K562 treated with DMSO at 1 percent for 24 hours (cell line): ENCODE results near the gene OPN1MW2. TPM values are rescaled to one million over a fixed set of nuclear protein-coding genes. Genes with fewer than 3 reads are reported as not detected.

Experiments used
- total RNA-seq: library from RNA; unstranded; fragments of 300-600 nt; gene quantifications from 2 replicates; pipeline ENCODE4 v1.2.3, GENCODE V29; 2022; ENCODE audit warnings: low read depth; ENCODE audit not compliant: insufficient read depth

Gene OPN1MW2
- total RNA-seq, result not detected in 2 replicates

DNA sequence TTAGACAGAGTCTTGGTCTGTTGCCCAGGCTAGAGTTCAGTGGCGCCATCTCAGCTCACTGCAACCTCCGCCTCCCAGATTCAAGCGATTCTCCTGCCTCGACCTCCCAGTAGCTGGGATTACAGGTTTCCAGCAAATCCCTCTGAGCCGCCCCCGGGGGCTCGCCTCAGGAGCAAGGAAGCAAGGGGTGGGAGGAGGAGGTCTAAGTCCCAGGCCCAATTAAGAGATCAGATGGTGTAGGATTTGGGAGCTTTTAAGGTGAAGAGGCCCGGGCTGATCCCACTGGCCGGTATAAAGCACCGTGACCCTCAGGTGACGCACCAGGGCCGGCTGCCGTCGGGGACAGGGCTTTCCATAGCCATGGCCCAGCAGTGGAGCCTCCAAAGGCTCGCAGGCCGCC, at the start of gene OPN1MW2:
TSS of gene OPN1MW2 (plus strand) at position 301 of the 400 bp plus-strand sequence. CDS start at position 361, 60 bp downstream.

DNA sequence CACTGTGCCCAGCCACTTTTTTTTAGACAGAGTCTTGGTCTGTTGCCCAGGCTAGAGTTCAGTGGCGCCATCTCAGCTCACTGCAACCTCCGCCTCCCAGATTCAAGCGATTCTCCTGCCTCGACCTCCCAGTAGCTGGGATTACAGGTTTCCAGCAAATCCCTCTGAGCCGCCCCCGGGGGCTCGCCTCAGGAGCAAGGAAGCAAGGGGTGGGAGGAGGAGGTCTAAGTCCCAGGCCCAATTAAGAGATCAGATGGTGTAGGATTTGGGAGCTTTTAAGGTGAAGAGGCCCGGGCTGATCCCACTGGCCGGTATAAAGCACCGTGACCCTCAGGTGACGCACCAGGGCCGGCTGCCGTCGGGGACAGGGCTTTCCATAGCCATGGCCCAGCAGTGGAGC, 37.3 kb upstream of the OPN1MW2 start, which contains the start of gene OPN1MW:
TSS of gene OPN1MW (plus strand) at position 301 of the 400 bp plus-strand sequence. CDS start at position 383, 82 bp downstream.

DNA sequence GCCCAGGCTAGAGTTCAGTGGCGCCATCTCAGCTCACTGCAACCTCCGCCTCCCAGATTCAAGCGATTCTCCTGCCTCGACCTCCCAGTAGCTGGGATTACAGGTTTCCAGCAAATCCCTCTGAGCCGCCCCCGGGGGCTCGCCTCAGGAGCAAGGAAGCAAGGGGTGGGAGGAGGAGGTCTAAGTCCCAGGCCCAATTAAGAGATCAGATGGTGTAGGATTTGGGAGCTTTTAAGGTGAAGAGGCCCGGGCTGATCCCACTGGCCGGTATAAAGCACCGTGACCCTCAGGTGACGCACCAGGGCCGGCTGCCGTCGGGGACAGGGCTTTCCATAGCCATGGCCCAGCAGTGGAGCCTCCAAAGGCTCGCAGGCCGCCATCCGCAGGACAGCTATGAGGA, 37.7 kb downstream of the OPN1MW2 start, which contains the start of gene OPN1MW3:
TSS of gene OPN1MW3 (plus strand) at position 301 of the 400 bp plus-strand sequence. CDS start at position 339, 38 bp downstream.

Other genes with a start within 250 kb of the OPN1MW2 start
- 64.2 and 66.3 TPM in 2 replicates for gene HCFC1, start 247.9 kb upstream of the OPN1MW2 start, total RNA-seq
- 20.6 and 22.6 TPM in 2 replicates for gene TMEM187, start 247.0 kb upstream of the OPN1MW2 start, total RNA-seq
- gene IRAK1, start 199.9 kb upstream of the OPN1MW2 start, total RNA-seq, result 180 and 181 TPM in 2 replicates
- gene MECP2, start 122.0 kb upstream of the OPN1MW2 start, total RNA-seq, result 38.4 and 41.9 TPM in 2 replicates
- gene OPN1LW, start 75.5 kb upstream of the OPN1MW2 start, total RNA-seq, result not detected in 2 replicates
- not detected in 2 replicates for gene OPN1MW, start 37.2 kb upstream of the OPN1MW2 start, total RNA-seq
- not detected in 2 replicates for gene OPN1MW3, start 37.8 kb downstream of the OPN1MW2 start, total RNA-seq
- not detected in 2 replicates for gene TEX28, start 75.4 kb downstream of the OPN1MW2 start, total RNA-seq
- gene TKTL1, start 76.0 kb downstream of the OPN1MW2 start, total RNA-seq, result 2.7 and 2.9 TPM in 2 replicates
- gene FLNA, start 154.9 kb downstream of the OPN1MW2 start, total RNA-seq, result 439 and 455 TPM in 2 replicates
- 91.3 and 103 TPM in 2 replicates for gene EMD, start 159.5 kb downstream of the OPN1MW2 start, total RNA-seq
- 11,901 and 12,258 TPM in 2 replicates for gene RPL10, start 178.6 kb downstream of the OPN1MW2 start, total RNA-seq
- 33.9 and 36.1 TPM in 2 replicates for gene DNASE1L1, start 189.5 kb downstream of the OPN1MW2 start, total RNA-seq
- 50.3 and 60.2 TPM in 2 replicates for gene TAFAZZIN, start 191.8 kb downstream of the OPN1MW2 start, total RNA-seq
- 233 TPM in 2 replicates for gene ATP6AP1, start 208.9 kb downstream of the OPN1MW2 start, total RNA-seq
- gene GDI1, start 217.4 kb downstream of the OPN1MW2 start, total RNA-seq, result 124 and 126 TPM in 2 replicates
- gene FAM50A, start 224.4 kb downstream of the OPN1MW2 start, total RNA-seq, result 212 and 228 TPM in 2 replicates
- gene PLXNA3, start 238.5 kb downstream of the OPN1MW2 start, total RNA-seq, result 9.9 and 11.4 TPM in 2 replicates